Keratinocyte (primary cell): ENCODE measurements around the gene SIPA1L3.

ENCODE experiments used
- EZH2 ChIP-seq: IDR thresholded peaks from one replicate; pipeline ENCODE4 v1.6.1; 2012; ENCODE audit warnings: inconsistent platforms, mild to moderate bottlenecking, low read length, moderate library complexity
- TF ChIP-seq, protein P1 (sequence below), 3 experiments: IDR thresholded peaks in 1 of 3; conservative IDR thresholded peaks in 1 of 3; optimal IDR thresholded peaks in 1 of 3; 2 replicates in 2 of 3; 3 replicates in 1 of 3; pipeline versions ENCODE3 to v1.5.1; 2011; ENCODE audit warnings: low read length in 3 of 3, mild to moderate bottlenecking in 3 of 3, moderate library complexity in 2 of 3, control low read depth in 1 of 3, inconsistent platforms in 1 of 3; ENCODE audit not compliant: insufficient read depth in 2 of 3; ENCODE audit errors: extremely low read depth in 1 of 3

DNA sequence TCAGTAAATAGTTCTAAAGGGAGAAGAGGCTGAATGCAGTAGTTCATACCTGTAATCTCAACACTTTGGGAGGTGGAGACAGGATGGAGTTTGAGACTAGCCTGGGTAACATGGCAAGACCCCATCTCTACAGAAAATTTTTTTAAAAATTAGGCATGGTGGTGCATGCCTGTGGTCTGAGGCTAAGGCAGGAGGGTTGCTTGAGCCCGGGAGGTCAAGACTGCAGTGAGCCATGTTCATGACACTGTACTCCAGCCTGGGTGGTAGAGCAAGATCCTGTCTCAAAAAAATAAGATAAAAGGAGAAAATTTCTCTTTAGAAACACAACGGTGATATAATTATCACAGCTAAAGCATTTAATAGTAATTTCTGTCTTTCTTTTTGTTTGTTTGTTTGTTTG lies 57.1 kb downstream of the SIPA1L3 start:
- TF ChIP-seq, protein P1, sequence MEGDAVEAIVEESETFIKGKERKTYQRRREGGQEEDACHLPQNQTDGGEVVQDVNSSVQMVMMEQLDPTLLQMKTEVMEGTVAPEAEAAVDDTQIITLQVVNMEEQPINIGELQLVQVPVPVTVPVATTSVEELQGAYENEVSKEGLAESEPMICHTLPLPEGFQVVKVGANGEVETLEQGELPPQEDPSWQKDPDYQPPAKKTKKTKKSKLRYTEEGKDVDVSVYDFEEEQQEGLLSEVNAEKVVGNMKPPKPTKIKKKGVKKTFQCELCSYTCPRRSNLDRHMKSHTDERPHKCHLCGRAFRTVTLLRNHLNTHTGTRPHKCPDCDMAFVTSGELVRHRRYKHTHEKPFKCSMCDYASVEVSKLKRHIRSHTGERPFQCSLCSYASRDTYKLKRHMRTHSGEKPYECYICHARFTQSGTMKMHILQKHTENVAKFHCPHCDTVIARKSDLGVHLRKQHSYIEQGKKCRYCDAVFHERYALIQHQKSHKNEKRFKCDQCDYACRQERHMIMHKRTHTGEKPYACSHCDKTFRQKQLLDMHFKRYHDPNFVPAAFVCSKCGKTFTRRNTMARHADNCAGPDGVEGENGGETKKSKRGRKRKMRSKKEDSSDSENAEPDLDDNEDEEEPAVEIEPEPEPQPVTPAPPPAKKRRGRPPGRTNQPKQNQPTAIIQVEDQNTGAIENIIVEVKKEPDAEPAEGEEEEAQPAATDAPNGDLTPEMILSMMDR (optimal IDR thresholded peaks at IDR 0.05 in 1 of 3, IDR thresholded peaks at IDR 0.05 in 1 of 3, conservative IDR thresholded peaks at IDR 0.05 in 1 of 3; ENCODE audit: extremely low read depth in 1 of 3, insufficient read depth in 2 of 3, low read length in 3 of 3): no peak
- no peak for TF ChIP-seq EZH2
